WI38 (cell line): Measurements from ENCODE around the gene XXYLT1.

Experiments used
- H3K4me3 ChIP-seq: 2 replicates; pipeline ENCODE4 v1.5.1; 2011; ENCODE audit warnings: low read depth, mild to moderate bottlenecking, control low read depth, low read length
- TF ChIP-seq, protein P1 (sequence below): IDR thresholded peaks from 2 replicates; pipeline ENCODE4 v1.5.1; 2012; ENCODE audit warnings: low read depth, mild to moderate bottlenecking, control low read depth, low read length

XXYLT1 gene

GRCh38 chr3:195185583-195185982, 85.4 kb downstream of the XXYLT1 start:
- TF ChIP-seq, protein P1, sequence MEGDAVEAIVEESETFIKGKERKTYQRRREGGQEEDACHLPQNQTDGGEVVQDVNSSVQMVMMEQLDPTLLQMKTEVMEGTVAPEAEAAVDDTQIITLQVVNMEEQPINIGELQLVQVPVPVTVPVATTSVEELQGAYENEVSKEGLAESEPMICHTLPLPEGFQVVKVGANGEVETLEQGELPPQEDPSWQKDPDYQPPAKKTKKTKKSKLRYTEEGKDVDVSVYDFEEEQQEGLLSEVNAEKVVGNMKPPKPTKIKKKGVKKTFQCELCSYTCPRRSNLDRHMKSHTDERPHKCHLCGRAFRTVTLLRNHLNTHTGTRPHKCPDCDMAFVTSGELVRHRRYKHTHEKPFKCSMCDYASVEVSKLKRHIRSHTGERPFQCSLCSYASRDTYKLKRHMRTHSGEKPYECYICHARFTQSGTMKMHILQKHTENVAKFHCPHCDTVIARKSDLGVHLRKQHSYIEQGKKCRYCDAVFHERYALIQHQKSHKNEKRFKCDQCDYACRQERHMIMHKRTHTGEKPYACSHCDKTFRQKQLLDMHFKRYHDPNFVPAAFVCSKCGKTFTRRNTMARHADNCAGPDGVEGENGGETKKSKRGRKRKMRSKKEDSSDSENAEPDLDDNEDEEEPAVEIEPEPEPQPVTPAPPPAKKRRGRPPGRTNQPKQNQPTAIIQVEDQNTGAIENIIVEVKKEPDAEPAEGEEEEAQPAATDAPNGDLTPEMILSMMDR = no peak
- H3K4me3 ChIP-seq = no peak overlapping the region

- TF ChIP-seq, protein P1 = no peak
- H3K4me3 ChIP-seq = no peak overlapping the region
These were observed 86.1 kb downstream of the XXYLT1 start for GRCh38 chr3:195184716-195185421.

- TF ChIP-seq, protein P1 = no peak
- H3K4me3 ChIP-seq = no peak overlapping the region
These were observed 87.7 kb downstream of the XXYLT1 start for GRCh38 chr3:195183071-195183776.

DNA sequence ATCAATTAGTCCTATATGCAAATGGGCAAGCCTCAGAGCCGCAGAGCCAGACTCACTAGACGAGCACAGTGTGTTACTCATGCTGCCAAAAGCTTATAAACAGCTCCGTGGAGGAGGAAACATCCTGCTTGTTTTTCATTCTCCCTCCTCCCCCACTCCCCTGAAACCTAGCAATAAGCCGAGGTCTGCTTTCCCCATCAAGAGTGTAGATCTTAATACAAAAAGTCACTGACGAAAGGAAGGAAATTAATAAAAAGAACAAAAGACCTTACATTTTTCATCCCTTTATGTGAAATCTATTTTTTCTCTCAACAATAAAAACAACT, 88.5 kb downstream of the XXYLT1 start:
- TF ChIP-seq, protein P1 = no peak
- peak overlapping the region; percentile 20; the same call in 1 of the 2 replicates for H3K4me3 ChIP-seq

DNA sequence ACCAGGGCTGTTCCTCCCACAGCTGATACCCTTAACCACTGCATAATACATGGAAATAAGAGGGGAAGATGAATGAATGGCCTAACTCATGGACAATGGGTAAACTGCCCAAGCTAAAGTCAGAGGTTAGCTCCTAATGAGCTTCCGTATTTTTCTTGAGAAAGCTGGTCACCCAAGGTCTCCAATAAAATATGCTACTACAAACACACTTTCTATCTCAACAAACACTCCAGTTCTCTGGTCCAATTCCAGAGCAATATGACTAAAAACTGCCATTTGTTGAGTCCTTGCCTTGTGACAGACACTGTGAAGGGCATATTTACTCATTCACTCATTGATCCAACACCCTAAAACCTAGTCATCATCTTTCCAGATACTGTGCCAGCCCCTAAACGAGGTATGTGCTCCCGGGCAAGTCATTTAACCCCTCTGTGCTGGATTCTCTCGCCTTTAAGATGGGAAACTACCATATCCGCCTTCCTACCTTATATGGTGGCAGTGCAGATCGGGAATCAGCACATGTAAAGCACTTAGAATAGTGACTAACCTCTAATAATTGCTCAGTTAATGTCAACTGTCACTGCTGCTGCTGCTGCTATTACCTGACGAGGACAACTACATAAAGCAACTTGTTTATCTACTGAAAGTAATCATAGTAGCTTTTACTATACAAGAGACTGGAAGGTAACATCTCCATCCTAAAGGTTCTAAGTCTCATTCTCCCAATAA, 89.1 kb downstream of the XXYLT1 start:
- TF ChIP-seq, protein P1 = no peak
- H3K4me3 ChIP-seq = peak overlapping the region; percentile 20; the same call in 1 of the 2 replicates

GRCh38 chr3:195181113-195181498, 89.9 kb downstream of the XXYLT1 start:
- H3K4me3 ChIP-seq = no peak overlapping the region
- TF ChIP-seq, protein P1 = no peak
